Measurements from ENCODE around the gene CCT8. TPM values are rescaled to one million over a fixed set of nuclear protein-coding genes. Genes with fewer than 3 reads are reported as not detected.

The CCT8 gene
- total and polyA plus RNA-seq, 2 experiments from 2014 or later: 304 to 329 TPM

- Mint-ChIP-seq H3K27me3 (ENCODE audit: insufficient read depth, low read depth, poor library complexity) (peaks cover 4% of the 10 kb centered on the region), H3K36me3 (ENCODE audit: low read depth) (no peaks in the 10 kb centered on the region), H3K27ac (no peak overlapping the region), H3K4me1 (peaks cover 17% of the 10 kb centered on the region), H3K9me3 (no peaks in the 10 kb centered on the region; the same call in 2 of the 3 replicates), H3K4me3 (no peak overlapping the region)
- Histone ChIP-seq H3K27ac (ENCODE audit: low read depth) (no peak overlapping the region), H3K9me2 (ENCODE audit: insufficient read depth) (no peaks in the 10 kb centered on the region), H3K79me2 (replicated peaks; ENCODE audit: insufficient read depth) (no peaks in the 10 kb centered on the region), H3K4me3 (no peak overlapping the region), H3K27me3 (ENCODE audit: insufficient read depth) (no peaks in the 10 kb centered on the region), H3F3A (replicated peaks; ENCODE audit: low read depth) (no peaks in the 10 kb centered on the region), H3K4me1 (ENCODE audit: insufficient read depth) (peaks cover 9% of the 10 kb centered on the region), H3K4me2 (no peak overlapping the region), H3K36me3 (ENCODE audit: insufficient read depth) (no peaks in the 10 kb centered on the region), H4K20me1 (replicated peaks; ENCODE audit: insufficient read depth) (no peaks in the 10 kb centered on the region), H2AFZ (no peak overlapping the region)
- DNase-seq (ENCODE audit: low spot score) (no peak), ATAC-seq (no peak)
- TF ChIP-seq EZH2 (IDR thresholded peaks at IDR 0.05; ENCODE audit: low read depth, unreplicated experiment) (no peak), ZNF114 (CRISPR knock-in tag; IDR thresholded peaks at IDR 0.05) (no peak), REST (IDR thresholded peaks at IDR 0.05; ENCODE audit: unreplicated experiment) (no peak), STAT1 (IDR thresholded peaks at IDR 0.05; ENCODE audit: unreplicated experiment) (no peak), CREB1 (CRISPR knock-in tag; IDR thresholded peaks at IDR 0.05; ENCODE audit: low read depth) (no peak), CTCF (conservative IDR thresholded peaks at IDR 0.05; ENCODE audit: low read depth in 2 of 2) (no peak), ZNF331 (CRISPR knock-in tag; IDR thresholded peaks at IDR 0.05; ENCODE audit: low read depth) (no peak), JUNB (IDR thresholded peaks at IDR 0.05; ENCODE audit: unreplicated experiment) (no peak), EZH2phosphoT487 (IDR thresholded peaks at IDR 0.05; ENCODE audit: unreplicated experiment) (no peak), ZNF462 (CRISPR knock-in tag; IDR thresholded peaks at IDR 0.05) (no peak), POLR2AphosphoS5 (IDR thresholded peaks at IDR 0.05; ENCODE audit: low read depth) (no peak), NANOG (IDR thresholded peaks at IDR 0.05; ENCODE audit: borderline replicate concordance) (no peak), ETS1 (IDR thresholded peaks at IDR 0.05) (no peak)
These were observed 44.0 kb upstream of the CCT8 start for GRCh38 chr21:29117372-29117955.
